Measurements from ENCODE around the gene PRKG1. TPM values are rescaled to one million over a fixed set of nuclear protein-coding genes. Genes with fewer than 3 reads are reported as not detected.

Gene PRKG1
- total RNA-seq, 1 donor from 2014 or later: 17.9 TPM

GRCh38 chr10:52276986-52277385, 1202.7 kb downstream of the PRKG1 start:
- intact Hi-C loops (cut with DNase I): no loop called here
- H3K27ac ChIP-seq: no peak overlapping the region
- no peaks in the 10 kb centered on the region for H3K9me3 ChIP-seq
- H3K4me3 ChIP-seq: no peak overlapping the region
- no peak for DNase-seq (ENCODE audit: extremely low spot score in 2 of 2)
- no peaks in the 10 kb centered on the region for H3K27me3 ChIP-seq
- no peaks in the 10 kb centered on the region for H3K36me3 ChIP-seq
- TF ChIP-seq POLR2AphosphoS5 (IDR thresholded peaks at IDR 0.05; ENCODE audit: insufficient read depth in 1 of 2, low read depth in 1 of 2) (no peak), CTCF (IDR thresholded peaks at IDR 0.05) (no peak), POLR2A (IDR thresholded peaks at IDR 0.05) (no peak)
- no peaks in the 10 kb centered on the region for H3K4me1 ChIP-seq

GRCh38 chr10:52279546-52279945, 1205.3 kb downstream of the PRKG1 start:
- H3K4me3 ChIP-seq: no peak overlapping the region
- intact Hi-C loops (cut with DNase I): no loop called here
- no peaks in the 10 kb centered on the region for H3K27me3 ChIP-seq
- no peak for TF ChIP-seq POLR2AphosphoS5 (IDR thresholded peaks at IDR 0.05; ENCODE audit: insufficient read depth in 1 of 2, low read depth in 1 of 2)
- TF ChIP-seq POLR2A (IDR thresholded peaks at IDR 0.05): no peak
- TF ChIP-seq CTCF (IDR thresholded peaks at IDR 0.05): no peak
- H3K9me3 ChIP-seq: no peaks in the 10 kb centered on the region
- H3K4me1 ChIP-seq: no peaks in the 10 kb centered on the region
- H3K27ac ChIP-seq: no peak overlapping the region
- no peak for DNase-seq (ENCODE audit: extremely low spot score in 2 of 2)
- H3K36me3 ChIP-seq: no peaks in the 10 kb centered on the region

- Histone ChIP-seq H3K9me3 (no peaks in the 10 kb centered on the region), H3K27me3 (no peaks in the 10 kb centered on the region), H3K4me3 (no peak overlapping the region), H3K36me3 (no peaks in the 10 kb centered on the region), H3K4me1 (no peaks in the 10 kb centered on the region), H3K27ac (no peak overlapping the region)
- intact Hi-C loops (cut with DNase I): no loop called here
- no peak for DNase-seq (ENCODE audit: extremely low spot score in 2 of 2)
- TF ChIP-seq CTCF (IDR thresholded peaks at IDR 0.05) (no peak), POLR2A (IDR thresholded peaks at IDR 0.05) (no peak), POLR2AphosphoS5 (IDR thresholded peaks at IDR 0.05; ENCODE audit: insufficient read depth in 1 of 2, low read depth in 1 of 2) (no peak)
Observed at GRCh38 chr10:52280051-52280450, 1205.8 kb downstream of the PRKG1 start.

- no peaks in the 10 kb centered on the region for H3K4me1 ChIP-seq
- H3K9me3 ChIP-seq: no peaks in the 10 kb centered on the region
- TF ChIP-seq POLR2A (IDR thresholded peaks at IDR 0.05) (no peak), POLR2AphosphoS5 (IDR thresholded peaks at IDR 0.05; ENCODE audit: insufficient read depth in 1 of 2, low read depth in 1 of 2) (no peak), CTCF (IDR thresholded peaks at IDR 0.05) (no peak)
- intact Hi-C loops (cut with DNase I): no loop called here
- no peak overlapping the region for H3K4me3 ChIP-seq
- DNase-seq (ENCODE audit: extremely low spot score in 2 of 2): no peak
- no peaks in the 10 kb centered on the region for H3K36me3 ChIP-seq
- no peaks in the 10 kb centered on the region for H3K27me3 ChIP-seq
- H3K27ac ChIP-seq: no peak overlapping the region
Observed at GRCh38 chr10:52283174-52283573, 1208.9 kb downstream of the PRKG1 start.

GRCh38 chr10:52284416-52285013, 1210.2 kb downstream of the PRKG1 start:
- Histone ChIP-seq H3K9me3 (no peaks in the 10 kb centered on the region), H3K27me3 (no peaks in the 10 kb centered on the region), H3K4me3 (no peak overlapping the region), H3K36me3 (no peaks in the 10 kb centered on the region), H3K4me1 (no peaks in the 10 kb centered on the region), H3K27ac (no peak overlapping the region)
- intact Hi-C loops (cut with DNase I): no loop called here
- no peak for DNase-seq (ENCODE audit: extremely low spot score in 2 of 2)
- TF ChIP-seq POLR2AphosphoS5 (IDR thresholded peaks at IDR 0.05; ENCODE audit: insufficient read depth in 1 of 2, low read depth in 1 of 2) (no peak), POLR2A (IDR thresholded peaks at IDR 0.05) (no peak), CTCF (IDR thresholded peaks at IDR 0.05) (no peak)
